Lung (tissue), 16 donors: ENCODE results near the gene FGG. TPM values are rescaled to one million over a fixed set of nuclear protein-coding genes. Genes with fewer than 3 reads are reported as not detected.
A peak's percentile ranks its signal among the peaks of the same experiment; 100 is the strongest.

Experiments
- ATAC-seq: fragments of 200-7000 bp; cut with Tn5 transposase; one replicate; pipeline ENCODE4 v1.9.1; 2020; ENCODE audit warnings: moderate number of reproducible peaks; ENCODE audit not compliant: insufficient read depth, low FRiP score
- DNase-seq, 3 donors: peaks; one replicate each; pipeline ENCODE4 v3.0.0-alpha.2; 2013 to 2017
- H3K27ac ChIP-seq, 2 donors: one replicate each; pipeline ENCODE4 v1.5.1; 2013; ENCODE audit warnings: mild to moderate bottlenecking in 2 of 2, moderate library complexity in 2 of 2, control low read depth in 1 of 2, inconsistent platforms in 1 of 2, low read depth in 1 of 2, low read length in 1 of 2
- H3K27me3 ChIP-seq, 3 donors: one replicate each; pipeline ENCODE4 v1.5.1; 2013; ENCODE audit warnings: low read length in 2 of 3; ENCODE audit not compliant: control insufficient read depth in 3 of 3, insufficient read depth in 3 of 3
- H3K36me3 ChIP-seq, 4 donors: one replicate each; pipeline ENCODE4 v1.5.1; 2013; ENCODE audit warnings: low read length in 4 of 4, mild to moderate bottlenecking in 1 of 4, moderate library complexity in 1 of 4; ENCODE audit not compliant: control insufficient read depth in 4 of 4, insufficient read depth in 4 of 4
- H3K4me1 ChIP-seq, 5 donors: one replicate each; pipeline ENCODE4 v1.5.1; 2013; ENCODE audit warnings: low read length in 5 of 5, mild to moderate bottlenecking in 2 of 5, moderate library complexity in 1 of 5; ENCODE audit not compliant: control insufficient read depth in 5 of 5, insufficient read depth in 5 of 5
- H3K4me3 ChIP-seq: one replicate; pipeline ENCODE4 v1.5.1; 2013; ENCODE audit warnings: mild to moderate bottlenecking, control low read depth, moderate library complexity
- H3K9ac ChIP-seq, 2 donors: one replicate each; pipeline ENCODE4 v1.5.1; 2013; ENCODE audit warnings: low read length in 2 of 2, control low read depth in 1 of 2; ENCODE audit not compliant: insufficient read depth in 1 of 2
- H3K9me3 ChIP-seq, 4 donors: one replicate each; pipeline ENCODE4 v1.5.1; 2013; ENCODE audit warnings: low read length in 3 of 4, mild to moderate bottlenecking in 1 of 4, moderate library complexity in 1 of 4; ENCODE audit not compliant: control insufficient read depth in 4 of 4, insufficient read depth in 3 of 4
- CTCF ChIP-seq: IDR thresholded peaks from 2 replicates; pipeline ENCODE4 v1.5.1; 2012; ENCODE audit warnings: mild to moderate bottlenecking; ENCODE audit errors: control extremely low read depth, extremely low read depth
- WGBS, 2 donors: extraction: QIAGEN DNeasy Blood & Tissue Kit; methylation state at CpG; one replicate each; pipeline ENCODE4 v1.1.7; 2013; 5-methylcytosine and 5-hydroxymethylcytosine counted together
- long read RNA-seq, 5 donors: transcript quantifications; one replicate each; lab custom pipeline, GENCODE V29; 2026
- polyA plus RNA-seq, 2 donors: library from polyadenylated mRNA; stranded (reverse); fragments of 200-250 nt; gene quantifications; one replicate each; pipeline ENCODE4 v1.2.1, GENCODE V29; 2013
- total RNA-seq, 2 donors: library from RNA; depleted of rRNA in 1 of 2; stranded (reverse); fragments of >200 nt in 1 of 2; gene quantifications; one replicate each; pipeline ENCODE4 v1.2.1, GENCODE V29; 2014 to 2021
- donor health status: control.
- donor health status: control.
- donor health status: Bipolar disorder and iron deficiency.
- donor health status: healthy.
- donor health status: DM: yes; HTN: yes; CAD: no.

FGG gene
- total RNA-seq: 100 to 1,000 TPM in 1 of 2 donors, under 1 TPM in 1; 0.91 to 172 TPM
- polyA plus RNA-seq: 10 to 100 TPM; 32.8 to 33.2 TPM
- long read RNA-seq, donor 1: 0 reads
- long read RNA-seq, donor 2: 0 reads
- long read RNA-seq, donor 3: 0 reads
- long read RNA-seq, donor 4: 0 reads
- long read RNA-seq, donor 5: 0 reads

DNA sequence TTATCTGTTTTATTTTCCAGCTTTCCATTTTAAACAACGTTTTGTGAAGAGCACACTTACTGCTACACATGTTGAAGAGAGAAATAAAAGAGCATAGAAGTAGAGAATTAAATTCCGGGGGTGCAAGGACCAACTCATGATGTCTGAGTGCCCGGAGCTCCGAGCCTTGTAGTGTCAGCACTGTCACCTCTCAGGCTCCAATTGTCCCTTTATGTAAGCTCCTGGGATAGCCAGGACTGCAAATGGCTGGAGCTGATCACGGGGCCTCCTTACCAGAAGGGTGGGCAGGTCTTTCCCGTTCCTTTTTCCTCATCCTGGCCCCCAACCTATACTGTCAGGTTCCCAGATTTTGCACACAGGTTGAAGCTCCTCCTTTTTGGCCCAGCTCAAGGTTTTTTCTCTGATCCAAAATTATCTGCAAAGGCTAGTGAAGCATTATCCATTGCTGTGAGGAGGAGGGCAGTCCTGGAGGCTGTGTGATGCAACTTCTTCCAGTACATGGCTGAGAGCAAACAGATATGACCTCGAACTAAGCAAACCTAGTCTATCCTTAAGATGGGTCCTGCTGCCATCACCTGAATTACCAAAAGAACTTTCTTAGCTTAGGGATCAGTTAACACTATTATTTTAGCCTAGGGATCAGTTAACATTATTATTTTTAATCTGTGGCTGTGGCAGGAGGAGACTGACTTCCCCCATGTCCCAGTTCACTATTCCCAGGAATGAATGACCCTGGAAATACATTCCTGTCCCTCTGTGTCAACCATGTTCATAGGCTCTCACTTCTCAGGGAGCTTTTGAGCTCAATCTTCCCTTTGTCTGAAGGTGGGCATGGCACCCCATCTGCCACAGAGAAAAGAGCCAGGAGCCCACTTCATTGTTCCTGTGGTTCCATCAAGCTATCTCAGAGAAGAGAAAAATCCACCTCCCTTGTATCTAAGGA is at the start of gene FGG:
Gene FGG, minus strand, starts transcription at position 185 of the 943 bp plus-strand sequence. Its CDS starts 47 bp downstream, at position 138.
- no peaks in the 10 kb centered on the region for H3K9me3 ChIP-seq
- no peak within 1 kb of the TSS for H3K4me3 ChIP-seq
- no peak within 1 kb of the TSS for H3K27ac ChIP-seq
- H3K9ac ChIP-seq: no peak within 1 kb of the TSS
- ATAC-seq (peak; percentile 44), DNase-seq (no peak)
- 72 to 85% methylated on average over 7 of the region's 7 CpGs for WGBS, 2 donors
- H3K27me3 ChIP-seq: peaks cover 0 to 6% (median 0%) of the 10 kb centered on the region in 3 donors
- no peak for TF ChIP-seq CTCF
- H3K36me3 ChIP-seq: no peaks in the 10 kb centered on the region
- H3K4me1 ChIP-seq: no peaks in the 10 kb centered on the region

DNA sequence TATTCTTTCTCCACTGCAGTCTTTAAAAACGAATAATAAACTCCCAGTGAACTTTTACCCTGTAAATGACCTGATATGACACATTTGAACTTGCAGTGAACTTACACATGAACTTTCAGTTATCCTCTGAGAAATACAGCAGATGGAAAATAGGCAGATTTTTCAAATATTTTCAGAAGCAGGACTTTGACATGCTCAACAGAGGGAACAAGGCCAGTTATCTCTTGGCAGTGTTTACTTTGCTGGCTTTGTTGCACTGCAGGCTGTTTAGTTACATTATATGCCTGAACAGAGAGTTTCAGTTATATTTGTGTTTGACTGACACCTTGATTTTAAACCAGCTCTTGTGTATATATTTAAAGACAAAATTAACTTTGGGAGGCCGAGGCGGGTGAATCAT is 47.6 kb upstream of the FGG start:
- TF ChIP-seq CTCF: no peak
- Histone ChIP-seq H3K36me3 (no peaks in the 10 kb centered on the region), H3K9ac (no peak overlapping the region), H3K4me1 (peaks cover 0 to 4% (median 0%) of the 10 kb centered on the region in 5 donors), H3K9me3 (no peaks in the 10 kb centered on the region), H3K4me3 (no peak overlapping the region), H3K27ac (no peak overlapping the region), H3K27me3 (no peaks in the 10 kb centered on the region)
- ATAC-seq (no peak), DNase-seq (peak; percentile 49 to 83 (median 81))
- WGBS, 2 donors: 51 to 64% methylated on average over 3 of the region's 3 CpGs

- no peak for TF ChIP-seq CTCF
- Histone ChIP-seq H3K4me1 (peaks cover 0 to 4% (median 0%) of the 10 kb centered on the region in 5 donors), H3K27me3 (no peaks in the 10 kb centered on the region), H3K27ac (no peak overlapping the region), H3K36me3 (no peaks in the 10 kb centered on the region), H3K9ac (no peak overlapping the region), H3K9me3 (no peaks in the 10 kb centered on the region), H3K4me3 (no peak overlapping the region)
- 84 to 90% methylated on average over 11 of the region's 11 CpGs for WGBS, 2 donors
- DNase-seq (peak; percentile 15 to 31 (median 30)), ATAC-seq (no peak)
Measured at GRCh38 chr4:154658680-154659405, 46.4 kb upstream of the FGG start.
